HEK293 (cell line): ENCODE results near the gene GRIP1.

Source experiments
- CTCF ChIA-PET: fragments of 350-600 bp; formaldehyde crosslinking; extraction: SDS; loops from one replicate; lab custom pipeline; 2021; ENCODE audit warnings: antibody characterized with exemption; lab: Yijun Ruan, JAX
- POLR2A ChIA-PET: fragments of 300-600 bp; formaldehyde crosslinking; extraction: SDS; loops from one replicate; lab custom pipeline; 2020; ENCODE audit warnings: antibody characterized with exemption, inconsistent platforms; lab: Yijun Ruan, JAX
- H3K27ac ChIP-seq: fragments of 200-500 bp; sonication (Bioruptor generic); 2 replicates; pipeline ENCODE4 v1.5.1; 2014; ENCODE audit warnings: low read depth, low read length, control low read depth, inconsistent platforms; ENCODE audit errors: extremely low read depth
- H3K36me3 ChIP-seq, 2 experiments: fragments of 200-500 bp in 1 of 2; sonication (Bioruptor generic) in 1 of 2; 1 replicate in 1 of 2; 2 replicates in 1 of 2; pipeline ENCODE4 v1.5.1; 2014 to 2017; ENCODE audit warnings: inconsistent platforms in 2 of 2, low read length in 2 of 2; ENCODE audit not compliant: control insufficient read depth in 2 of 2, insufficient read depth in 1 of 2
- H3K4me1 ChIP-seq: fragments of 200-500 bp; sonication (Bioruptor generic); 2 replicates; pipeline ENCODE4 v1.5.1; 2014; ENCODE audit warnings: mild to moderate bottlenecking, low read length, inconsistent platforms; ENCODE audit not compliant: control insufficient read depth, insufficient read depth
- H3K4me3 ChIP-seq: 2 replicates; pipeline ENCODE4 v1.5.1; 2011; ENCODE audit warnings: low read depth, mild to moderate bottlenecking, control low read depth, low read length, moderate library complexity
- H3K9me3 ChIP-seq: fragments of 200-500 bp; sonication (Bioruptor generic); 2 replicates; pipeline ENCODE4 v1.5.1; 2014; ENCODE audit warnings: low read depth, low read length, inconsistent platforms; ENCODE audit not compliant: control insufficient read depth, insufficient read depth
- BCL6B ChIP-seq: fragments of 450-650 bp; formaldehyde crosslinking; IDR thresholded peaks from 2 replicates; pipeline ENCODE4 v1.5.1; 2017; ENCODE audit warnings: missing biosample characterization, missing genetic modification characterization
- FEZF1 ChIP-seq: fragments of 450-650 bp; formaldehyde crosslinking; IDR thresholded peaks from 2 replicates; pipeline ENCODE4 v1.5.1; 2016; ENCODE audit warnings: missing biosample characterization, missing genetic modification characterization
- GFI1B ChIP-seq: fragments of 450-650 bp; formaldehyde crosslinking; IDR thresholded peaks from 2 replicates; pipeline ENCODE4 v1.5.1; 2016; ENCODE audit warnings: missing biosample characterization, missing genetic modification characterization
- GLI4 ChIP-seq: fragments of 450-650 bp; formaldehyde crosslinking; IDR thresholded peaks from 2 replicates; pipeline ENCODE4 v1.5.1; 2016; ENCODE audit warnings: missing biosample characterization, missing genetic modification characterization
- IKZF3 ChIP-seq: fragments of 450-650 bp; IDR thresholded peaks from 2 replicates; pipeline ENCODE4 v1.5.0; 2018; ENCODE audit warnings: missing biosample characterization, mild to moderate bottlenecking, missing genetic modification characterization, moderate library complexity
- KLF10 ChIP-seq: fragments of 450-650 bp; IDR thresholded peaks from 2 replicates; pipeline ENCODE4 v1.5.1; 2018; ENCODE audit warnings: missing biosample characterization, mild to moderate bottlenecking, missing genetic modification characterization
- KLF16 ChIP-seq: fragments of 450-650 bp; formaldehyde crosslinking; IDR thresholded peaks from 2 replicates; pipeline ENCODE4 v1.5.1; 2017; ENCODE audit warnings: missing biosample characterization, missing genetic modification characterization
- KLF8 ChIP-seq: fragments of 450-650 bp; formaldehyde crosslinking; IDR thresholded peaks from 2 replicates; pipeline ENCODE4 v1.5.1; 2016; ENCODE audit warnings: missing biosample characterization, missing genetic modification characterization
- MYNN ChIP-seq: fragments of 450-650 bp; formaldehyde crosslinking; IDR thresholded peaks from 2 replicates; pipeline ENCODE4 v1.5.1; 2016; ENCODE audit warnings: missing biosample characterization, missing genetic modification characterization, borderline replicate concordance
- OSR2 ChIP-seq: fragments of 450-650 bp; formaldehyde crosslinking; IDR thresholded peaks from 2 replicates; pipeline ENCODE4 v1.5.1; 2016; ENCODE audit warnings: missing biosample characterization, missing genetic modification characterization
- PRDM6 ChIP-seq: fragments of 450-650 bp; formaldehyde crosslinking; IDR thresholded peaks from 2 replicates; pipeline ENCODE4 v1.5.1; 2017; ENCODE audit warnings: missing biosample characterization, missing genetic modification characterization
- SP2 ChIP-seq: fragments of 450-650 bp; formaldehyde crosslinking; IDR thresholded peaks from 2 replicates; pipeline ENCODE4 v1.5.1; 2016; ENCODE audit warnings: missing biosample characterization, missing genetic modification characterization
- ZEB2 ChIP-seq: fragments of 450-650 bp; formaldehyde crosslinking; IDR thresholded peaks from 2 replicates; pipeline ENCODE4 v1.5.1; 2016; ENCODE audit warnings: missing biosample characterization, missing genetic modification characterization
- ZNF138 ChIP-seq: fragments of 450-650 bp; formaldehyde crosslinking; IDR thresholded peaks from 2 replicates; pipeline ENCODE4 v1.5.1; 2016; ENCODE audit warnings: missing biosample characterization, missing genetic modification characterization, borderline replicate concordance
- ZNF140 ChIP-seq: fragments of 450-650 bp; formaldehyde crosslinking; IDR thresholded peaks from 2 replicates; pipeline ENCODE4 v1.5.1; 2016; ENCODE audit warnings: missing biosample characterization, missing genetic modification characterization
- ZNF16 ChIP-seq: fragments of 450-650 bp; formaldehyde crosslinking; IDR thresholded peaks from 2 replicates; pipeline ENCODE4 v1.5.1; 2016; ENCODE audit warnings: low read depth, missing biosample characterization, missing genetic modification characterization
- ZNF184 ChIP-seq: fragments of 450-650 bp; IDR thresholded peaks from 2 replicates; pipeline ENCODE4 v1.5.1; 2018; ENCODE audit warnings: missing biosample characterization, mild to moderate bottlenecking, missing genetic modification characterization
- ZNF292 ChIP-seq: fragments of 450-650 bp; formaldehyde crosslinking; IDR thresholded peaks from 2 replicates; pipeline ENCODE4 v1.5.1; 2016; ENCODE audit warnings: low read depth, missing biosample characterization, missing genetic modification characterization, borderline replicate concordance
- ZNF311 ChIP-seq: fragments of 450-650 bp; formaldehyde crosslinking; IDR thresholded peaks from 2 replicates; pipeline ENCODE4 v1.5.1; 2017; ENCODE audit warnings: missing biosample characterization, missing genetic modification characterization, borderline replicate concordance
- ZNF324 ChIP-seq: fragments of 450-650 bp; formaldehyde crosslinking; IDR thresholded peaks from 2 replicates; pipeline ENCODE4 v1.5.1; 2016; ENCODE audit warnings: missing biosample characterization, missing genetic modification characterization
- ZNF354C ChIP-seq: fragments of 450-650 bp; formaldehyde crosslinking; IDR thresholded peaks from 2 replicates; pipeline ENCODE4 v1.5.1; 2016; ENCODE audit warnings: missing biosample characterization, missing genetic modification characterization, low read depth, borderline replicate concordance
- ZNF488 ChIP-seq: fragments of 450-650 bp; formaldehyde crosslinking; IDR thresholded peaks from 2 replicates; pipeline ENCODE4 v1.5.1; 2016; ENCODE audit warnings: missing biosample characterization, missing genetic modification characterization
- ZNF529 ChIP-seq: fragments of 450-650 bp; formaldehyde crosslinking; IDR thresholded peaks from 2 replicates; pipeline ENCODE4 v1.5.1; 2017; ENCODE audit warnings: missing genetic modification characterization, missing biosample characterization; ENCODE audit not compliant: insufficient replicate concordance
- ZNF624 ChIP-seq: fragments of 450-650 bp; formaldehyde crosslinking; IDR thresholded peaks from 2 replicates; pipeline ENCODE4 v1.5.1; 2017; ENCODE audit warnings: missing biosample characterization, missing genetic modification characterization
- ZNF830 ChIP-seq: fragments of 450-650 bp; IDR thresholded peaks from 2 replicates; pipeline ENCODE4 v1.5.0; 2018; ENCODE audit warnings: missing biosample characterization, missing genetic modification characterization, low read depth, mild to moderate bottlenecking, moderate library complexity
- ZNF843 ChIP-seq: fragments of 450-650 bp; formaldehyde crosslinking; IDR thresholded peaks from 2 replicates; pipeline ENCODE4 v1.5.1; 2016; ENCODE audit warnings: missing biosample characterization, missing genetic modification characterization

GRIP1 gene

GRCh38 chr12:66314278-66314677, 364.6 kb downstream of the GRIP1 start:
- peaks cover 8% of the 10 kb centered on the region for H3K4me1 ChIP-seq
- H3K36me3 ChIP-seq = peaks cover 0 to 21% of the 10 kb centered on the region in 2 experiments; a peak in 2 of 3 replicates
- H3K27ac ChIP-seq = no peak overlapping the region
- H3K4me3 ChIP-seq = no peak overlapping the region
- TF ChIP-seq ZNF16 (no peak), KLF16 (tag by site-specific recombination) (0 out of 2 replicates have a peak, but pooled peaks have one; percentile 35), SP2 (tag by site-specific recombination) (no peak), ZNF324 (tag by site-specific recombination) (no peak), ZNF292 (no peak), ZNF529 (tag by site-specific recombination) (no peak), KLF10 (tag by site-specific recombination) (peak; percentile 23; the same call in 1 of the 2 replicates), ZNF354C (tag by site-specific recombination) (no peak), ZNF184 (no peak), ZNF311 (no peak), ZNF843 (tag by site-specific recombination) (peak; percentile 65), ZNF624 (tag by site-specific recombination) (no peak), OSR2 (tag by site-specific recombination) (peak; percentile 65; the same call in 1 of the 2 replicates), ZEB2 (tag by site-specific recombination) (0 out of 2 replicates have a peak, but pooled peaks have one; percentile 29), ZNF488 (no peak), PRDM6 (tag by site-specific recombination) (peak; percentile 75), FEZF1 (tag by site-specific recombination) (peak; percentile 66), KLF8 (no peak), IKZF3 (peak; percentile 40; the same call in 1 of the 2 replicates), GFI1B (tag by site-specific recombination) (no peak)
- TF ChIP-seq, all 188 proteins: peak for 8
- H3K9me3 ChIP-seq = no peaks in the 10 kb centered on the region
- ChIA-PET POLR2A (no interaction called here), CTCF (interaction anchor here (0.6 to 1.1 kb wide), 3 partner anchors 12 to 145 kb away, joined by 4 to 6 read pairs (median 4); no protein-coding TSS in a partner anchor)

- Histone ChIP-seq H3K9me3 (no peaks in the 10 kb centered on the region), H3K27ac (no peak overlapping the region), H3K4me3 (no peak overlapping the region), H3K36me3 (peaks cover 0 to 28% of the 10 kb centered on the region in 2 experiments; a peak in 2 of 3 replicates), H3K4me1 (peaks cover 4% of the 10 kb centered on the region)
- ChIA-PET POLR2A (interaction anchor here (1.4 kb wide), 1 partner anchor 10 kb away, joined by 8 read pairs; the partner anchor contains the start of gene HELB), CTCF (interaction anchor here (0.6 kb wide), 1 partner anchor 1067 kb away, joined by 4 read pairs; no protein-coding TSS in a partner anchor)
- TF ChIP-seq ZNF830 (tag by site-specific recombination) (no peak), GLI4 (tag by site-specific recombination) (no peak), IKZF3 (no peak), FEZF1 (tag by site-specific recombination) (peak; percentile 62), BCL6B (tag by site-specific recombination) (no peak), MYNN (tag by site-specific recombination) (no peak), ZNF138 (no peak), ZNF140 (tag by site-specific recombination) (no peak)
Observed at GRCh38 chr12:66312189-66312588, 366.7 kb downstream of the GRIP1 start.
